Kidney glomerular epithelial cell (primary cell): Measurements from ENCODE around the gene FLVCR2.
A peak's percentile ranks its signal among the peaks of the same experiment; 100 is the strongest.

Source experiments
- DNase-seq: peaks from one replicate; lab custom pipeline; 2025; lab: John Stamatoyannopoulos, UW

Gene FLVCR2

DNA sequence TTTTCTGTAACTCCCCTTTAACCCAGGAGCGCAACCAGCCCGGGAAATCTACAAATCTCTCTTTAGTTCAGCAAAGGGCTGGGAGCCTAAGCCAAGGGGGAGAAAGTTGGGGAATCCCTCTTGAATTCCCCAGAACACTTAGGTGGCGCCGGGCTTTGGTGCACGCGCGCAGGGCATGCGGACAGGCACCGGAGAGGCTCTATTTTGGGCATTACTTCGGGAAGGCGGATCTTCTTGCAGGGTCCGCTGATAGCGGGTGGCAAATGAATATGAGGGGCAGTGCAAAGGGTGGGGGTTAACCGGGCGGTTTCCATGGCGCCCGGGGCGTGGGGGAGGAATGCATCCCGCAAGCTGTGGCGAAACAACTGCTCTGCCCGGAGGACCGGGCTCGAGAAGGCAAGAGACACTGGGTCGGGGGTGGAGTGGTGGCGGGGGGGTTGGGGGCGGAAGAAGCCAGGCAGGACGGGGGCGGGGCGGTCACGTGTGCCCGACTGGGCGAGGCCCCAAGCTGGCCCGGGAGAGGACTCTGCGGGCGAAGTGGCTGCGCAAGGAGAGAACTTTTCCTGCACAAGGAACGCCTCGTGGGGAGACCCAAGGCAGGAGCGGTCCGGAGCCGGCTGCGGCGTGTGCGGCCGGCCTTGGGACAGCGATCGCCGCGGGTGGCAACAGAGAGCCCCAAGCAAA is at the start of gene FLVCR2:
FLVCR2 (plus strand) TSS at position 519 of the 684 bp plus-strand sequence. CDS start 353 bp downstream, outside the sequence.
- DNase-seq, result peak; percentile 47

DNA sequence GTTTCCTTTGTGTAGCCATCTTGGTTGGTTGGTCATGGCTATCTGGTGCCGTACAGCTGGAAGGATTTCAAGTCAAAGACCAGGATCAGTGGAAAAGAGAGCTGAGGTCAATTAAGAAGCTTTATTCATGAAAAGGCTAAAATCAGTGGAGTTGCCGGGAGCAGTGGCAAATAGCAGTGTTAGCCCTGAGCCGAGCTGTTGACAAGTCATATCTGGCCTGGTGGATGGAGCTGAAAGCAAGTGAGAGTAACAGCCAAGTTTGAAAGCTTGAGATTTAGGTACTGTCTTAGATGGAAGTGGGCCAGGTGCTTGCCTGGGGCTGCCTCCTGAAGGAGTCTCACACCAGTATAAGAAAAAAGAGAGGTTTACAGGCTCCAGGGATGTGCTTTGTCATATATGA is 47.2 kb upstream of the FLVCR2 start:
- DNase-seq, result no peak

GRCh38 chr14:75531660-75532317 is 46.6 kb upstream of the FLVCR2 start:
- peak; percentile 64 for DNase-seq

DNA sequence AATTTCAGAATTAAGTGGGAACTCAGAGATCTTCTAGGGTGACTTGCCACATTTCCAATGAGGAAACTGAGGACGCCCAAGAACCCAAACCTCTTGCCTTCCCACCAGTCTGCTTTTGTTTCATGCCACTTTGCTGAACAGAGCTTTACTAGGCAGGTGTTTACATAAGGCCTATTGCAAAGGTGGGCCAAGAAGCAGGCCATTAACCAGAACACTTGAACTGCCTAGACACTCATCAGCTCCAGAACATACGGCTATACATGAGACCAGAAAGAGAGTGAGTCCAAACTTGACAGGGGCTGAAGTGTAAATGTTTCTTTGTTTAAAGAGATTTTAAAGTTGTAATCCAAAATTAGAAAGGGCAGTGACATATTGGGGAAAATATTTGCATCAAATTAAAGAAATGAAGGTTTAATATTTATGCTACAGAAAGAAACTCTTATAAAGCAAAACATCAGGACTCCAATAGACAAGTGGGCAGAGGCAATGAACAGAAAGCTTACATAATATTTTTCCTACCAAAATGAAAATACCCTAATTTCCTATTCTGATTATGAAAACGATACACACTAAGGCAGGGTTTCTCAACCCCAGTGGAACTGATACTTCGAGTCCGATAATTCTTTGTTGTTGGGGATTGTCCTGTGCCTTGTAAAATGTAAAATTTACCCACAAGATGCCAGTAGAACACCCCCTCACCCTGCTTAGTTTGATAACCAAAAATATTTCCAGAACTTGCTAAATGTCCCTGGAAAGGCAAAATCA is 44.4 kb upstream of the FLVCR2 start:
- DNase-seq, result no peak

GRCh38 chr14:75535164-75535898 is 43.1 kb upstream of the FLVCR2 start:
- DNase-seq, result no peak

DNA sequence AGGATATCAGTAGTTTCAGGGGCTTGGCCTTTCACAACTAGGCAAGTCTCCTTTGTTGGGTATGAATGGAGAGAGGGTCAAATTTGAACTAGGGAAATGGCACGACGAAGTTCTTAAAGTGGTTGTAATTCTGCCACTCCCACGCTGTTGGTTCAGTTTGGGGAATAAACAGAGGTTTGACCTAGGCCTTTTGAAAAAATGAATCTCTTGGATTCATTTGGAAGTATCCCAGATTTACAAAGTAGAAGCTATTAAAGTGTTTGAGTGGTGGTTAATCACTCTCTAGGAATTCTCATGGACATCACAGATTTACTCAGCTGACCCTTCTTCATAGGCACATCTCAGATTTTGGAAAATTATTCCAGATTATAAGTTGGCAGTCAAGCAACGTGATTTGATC is 41.3 kb upstream of the FLVCR2 start:
- no peak for DNase-seq

DNA sequence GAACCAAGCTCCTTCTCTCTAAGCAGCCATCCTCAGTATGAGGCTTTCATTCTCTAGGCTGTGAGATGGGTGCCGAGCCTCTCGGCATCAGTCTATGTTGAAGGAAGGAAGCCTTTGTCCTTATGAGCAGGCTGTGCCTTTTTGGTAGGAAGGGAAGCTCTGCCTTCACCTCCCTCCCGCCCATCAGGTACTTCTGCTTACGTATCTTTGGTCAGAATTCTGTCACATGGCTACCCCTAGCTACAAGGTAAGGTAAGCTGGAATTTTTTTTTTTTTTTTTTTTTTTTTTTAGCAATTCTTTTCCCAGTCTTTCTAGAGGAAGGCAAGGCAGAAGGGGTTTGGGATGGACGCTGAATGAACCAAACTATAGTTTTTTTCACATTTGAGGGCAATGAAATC is 39.3 kb upstream of the FLVCR2 start:
- DNase-seq, result no peak

DNA sequence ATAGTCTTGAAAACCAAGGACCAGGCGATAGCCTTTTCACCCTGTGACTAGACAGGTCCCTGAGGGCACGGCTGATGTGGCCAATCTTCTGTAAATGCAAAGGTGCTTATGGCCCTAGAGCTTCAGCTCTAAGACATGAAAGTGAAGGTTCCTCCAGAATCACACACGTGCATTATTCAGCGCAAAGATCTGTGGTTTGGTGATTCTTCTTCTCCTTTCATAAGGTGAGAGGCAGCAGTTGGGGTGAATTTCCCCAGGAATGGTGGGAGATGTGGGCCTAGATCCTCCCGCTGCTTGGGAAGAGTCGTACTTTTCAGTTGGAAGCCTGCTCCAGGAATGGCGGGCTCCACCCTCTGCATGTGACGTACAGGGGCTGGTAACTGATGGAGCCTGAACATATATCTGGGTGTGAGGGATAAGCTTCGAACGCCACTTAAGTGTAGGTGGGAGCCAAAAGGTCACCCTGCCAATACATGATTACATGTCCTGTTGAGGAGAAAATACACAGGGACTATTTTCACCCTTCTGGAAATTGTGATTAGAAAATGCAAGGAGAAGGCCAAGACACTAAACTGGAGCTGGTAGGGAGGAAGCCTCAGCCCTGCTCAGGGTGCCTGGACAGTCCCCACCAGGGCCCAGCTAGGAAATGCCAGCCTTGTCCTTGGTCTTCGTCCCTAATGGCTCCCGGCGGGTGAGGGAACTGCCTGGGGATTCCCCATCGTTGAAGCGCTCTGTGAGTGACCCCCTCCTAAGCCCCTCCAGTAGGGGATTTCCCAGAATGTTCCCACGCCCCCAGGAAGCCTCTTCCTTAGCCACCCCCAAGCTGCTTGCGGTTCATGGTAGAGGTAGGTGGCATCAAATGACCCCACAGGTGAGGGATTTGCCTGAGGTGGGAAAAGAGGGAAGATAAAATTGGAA is 38.6 kb upstream of the FLVCR2 start:
- DNase-seq, result no peak

DNA sequence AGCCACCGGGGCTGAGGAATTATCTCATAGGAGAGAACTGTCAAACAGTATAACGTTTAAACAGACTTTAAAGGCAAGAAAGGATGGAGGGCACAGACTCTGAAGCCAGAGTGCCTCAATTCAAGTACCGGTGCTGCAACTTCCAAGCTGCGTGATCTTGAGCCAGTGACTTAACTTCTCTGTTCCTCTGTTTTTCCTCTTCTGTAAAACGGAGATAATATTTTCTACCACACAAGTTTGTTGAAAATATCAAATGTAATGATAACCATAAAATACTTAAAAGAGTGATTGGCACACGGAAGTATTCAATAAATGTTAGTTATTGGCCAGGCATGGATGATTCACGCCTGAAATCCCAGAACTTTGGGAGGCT is 38.0 kb upstream of the FLVCR2 start:
- DNase-seq, result no peak

- no peak for DNase-seq
These were observed 35.8 kb upstream of the FLVCR2 start for GRCh38 chr14:75542588-75543091.

DNA sequence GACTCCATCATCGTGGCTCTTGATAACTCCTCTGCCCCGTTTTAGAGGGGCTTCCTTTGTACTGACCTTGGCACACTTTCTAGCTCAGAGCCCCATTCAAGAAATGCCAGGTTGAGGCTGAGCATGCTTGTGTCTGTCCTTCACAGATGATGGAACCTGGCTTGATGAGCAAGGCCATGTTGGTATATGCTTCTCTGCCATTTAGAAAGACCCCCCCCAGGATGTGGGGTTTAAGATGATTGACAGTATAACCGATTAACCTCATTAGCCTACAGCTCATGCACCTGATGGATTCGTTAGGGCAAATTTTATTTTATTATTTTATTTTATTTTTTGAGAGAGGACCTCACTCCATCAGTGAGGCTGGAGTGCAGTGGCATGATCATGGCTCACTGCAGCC is 35.2 kb upstream of the FLVCR2 start:
- DNase-seq, result no peak

GRCh38 chr14:75543786-75544185 is 34.6 kb upstream of the FLVCR2 start:
- DNase-seq, result no peak

GRCh38 chr14:75545907-75546306 is 32.5 kb upstream of the FLVCR2 start:
- no peak for DNase-seq

- DNase-seq, result no peak
These were observed 30.7 kb upstream of the FLVCR2 start for GRCh38 chr14:75547552-75548250.

GRCh38 chr14:75548544-75548943 is 29.9 kb upstream of the FLVCR2 start:
- no peak for DNase-seq

- DNase-seq, result no peak
These were observed 29.3 kb upstream of the FLVCR2 start for GRCh38 chr14:75549169-75549568.

- DNase-seq, result no peak
These were observed 27.4 kb upstream of the FLVCR2 start for GRCh38 chr14:75551021-75551420.

GRCh38 chr14:75553157-75553556 is 25.3 kb upstream of the FLVCR2 start:
- DNase-seq, result no peak

- no peak for DNase-seq
These were observed 24.6 kb upstream of the FLVCR2 start for GRCh38 chr14:75553761-75554364.

GRCh38 chr14:75554482-75554881 is 23.9 kb upstream of the FLVCR2 start:
- DNase-seq, result peak; percentile 29
